Measurements from ENCODE around the gene SIAE. TPM values are rescaled to one million over a fixed set of nuclear protein-coding genes. Genes with fewer than 3 reads are reported as not detected.
A peak's percentile ranks its signal among the peaks of the same experiment; 100 is the strongest.

Gene SIAE
- polyA plus RNA-seq, 1 of the 3 experiments (the other 2 are of a cell fraction), result 27.9 TPM

DNA sequence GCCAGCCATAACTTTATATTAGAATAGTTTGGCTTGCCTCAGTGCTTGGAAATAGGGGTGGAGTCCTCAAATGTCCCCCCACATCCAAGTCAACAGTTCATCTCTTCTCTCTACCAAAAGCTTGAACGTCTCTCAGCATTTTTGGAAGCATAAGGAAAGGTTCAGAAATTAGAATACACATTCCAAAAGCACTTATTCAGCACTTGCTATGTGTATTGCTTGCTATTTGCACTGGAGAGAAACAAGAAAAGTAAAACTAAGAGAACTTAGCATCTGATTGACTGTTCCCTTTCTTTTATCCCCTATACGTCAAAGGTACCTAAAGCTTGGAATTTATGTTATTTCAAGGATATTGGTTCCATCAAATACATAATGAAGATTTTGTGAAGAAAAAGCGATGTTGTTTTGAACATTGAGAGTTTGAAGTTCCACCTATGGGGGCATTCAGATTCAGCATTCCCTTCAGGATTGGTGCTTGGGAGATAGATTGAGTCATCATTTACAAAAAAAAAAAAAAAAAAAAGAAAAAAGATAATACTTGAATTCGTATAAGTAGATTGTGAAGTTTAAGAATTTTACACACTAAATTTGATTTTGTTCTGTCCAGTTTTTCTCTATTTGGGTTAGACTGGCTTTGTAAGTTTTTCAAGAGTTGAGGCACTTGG is 49.5 kb downstream of the SIAE start:
- peak overlapping the region; percentile 95 to 98 for H3K4me3 ChIP-seq (ENCODE audit: low read depth in 2 of 2, low read length in 1 of 2)
- WGBS (ENCODE audit: low lambda C conversion rate), result 56% methylated on average over 4 of the region's 4 CpGs
- POLR2A ChIA-PET, result no interaction called here
- DNase-seq, result no peak
- no peak overlapping the region; the same call in 1 of the 2 replicates for H2AFZ ChIP-seq (ENCODE audit: low read depth)
- peaks cover 39 to 43% of the 10 kb centered on the region in 2 experiments for H3K36me3 ChIP-seq (replicated peaks in 1 of 2; ENCODE audit: control insufficient read depth in 1 of 2, insufficient read depth in 2 of 2, low read length in 1 of 2)
- peaks cover 45% of the 10 kb centered on the region for H3K79me2 ChIP-seq (ENCODE audit: insufficient read depth)
- no peaks in the 10 kb centered on the region for H3K9me2 ChIP-seq
- no peaks in the 10 kb centered on the region for H3K9me3 ChIP-seq
- peak overlapping the region; percentile 93 for H3K4me2 ChIP-seq
- peaks cover 5% of the 10 kb centered on the region for H3F3A ChIP-seq (replicated peaks; ENCODE audit: insufficient read depth)
- TF ChIP-seq FOXM1 (IDR thresholded peaks at IDR 0.05; ENCODE audit: low read depth), result no peak
- peaks cover 23% of the 10 kb centered on the region; the same call in 1 of the 2 replicates for H4K20me1 ChIP-seq (ENCODE audit: insufficient read depth)
- CTCF ChIA-PET, result interaction anchor here (1.0 to 2.4 kb wide), 7 partner anchors 10 to 252 kb away, joined by 3 to 13 read pairs (median 4); no protein-coding TSS in a partner anchor
- H3K27ac ChIP-seq (ENCODE audit: low read depth in 2 of 2, low read length in 1 of 2), result peak overlapping the region in 1 of 2 experiments; percentile 94; a peak in 2 of 4 replicates
- peaks cover 4 to 12% of the 10 kb centered on the region in 2 experiments; a peak in 3 of 4 replicates for H3K4me1 ChIP-seq (ENCODE audit: control insufficient read depth in 1 of 2, insufficient read depth in 2 of 2, low read depth in 1 of 2, low read length in 1 of 2)
- peaks cover 17% of the 10 kb centered on the region; the same call in 1 of the 2 replicates for H3K27me3 ChIP-seq (ENCODE audit: insufficient read depth)
- H3K9ac ChIP-seq, result peak overlapping the region; percentile 94

- Histone ChIP-seq H3K4me3 (ENCODE audit: low read depth in 2 of 2, low read length in 1 of 2) (peak within 1 kb of the TSS; percentile 95 to 98), H3K79me2 (ENCODE audit: insufficient read depth) (peaks cover 45% of the 10 kb centered on the region), H3K4me1 (ENCODE audit: control insufficient read depth in 1 of 2, insufficient read depth in 2 of 2, low read depth in 1 of 2, low read length in 1 of 2) (peaks cover 4 to 12% of the 10 kb centered on the region in 2 experiments; a peak in 3 of 4 replicates), H3K36me3 (replicated peaks in 1 of 2; ENCODE audit: control insufficient read depth in 1 of 2, insufficient read depth in 2 of 2, low read length in 1 of 2) (peaks cover 31 to 34% of the 10 kb centered on the region in 2 experiments), H3K4me2 (peak within 1 kb of the TSS; percentile 93), H3K9me3 (no peaks in the 10 kb centered on the region), H3K9ac (peak within 1 kb of the TSS; percentile 94), H3K27me3 (ENCODE audit: insufficient read depth) (peaks cover 17% of the 10 kb centered on the region; the same call in 1 of the 2 replicates), H3F3A (replicated peaks; ENCODE audit: insufficient read depth) (no peaks in the 10 kb centered on the region), H3K27ac (ENCODE audit: low read depth in 2 of 2, low read length in 1 of 2) (peak within 1 kb of the TSS; percentile 80 to 94), H4K20me1 (ENCODE audit: insufficient read depth) (peaks cover 23% of the 10 kb centered on the region; the same call in 1 of the 2 replicates), H3K9me2 (no peaks in the 10 kb centered on the region), H2AFZ (ENCODE audit: low read depth) (peak within 1 kb of the TSS; percentile 94)
- peak; percentile 96 for DNase-seq
- POLR2A ChIA-PET, result interaction anchor here (1.0 kb wide), 1 partner anchor 34 kb away, joined by 3 read pairs; no protein-coding TSS in a partner anchor
- 1% methylated on average over 37 of the region's 57 CpGs for WGBS (ENCODE audit: low lambda C conversion rate)
- CTCF ChIA-PET, result interaction anchor here (0.7 to 2.4 kb wide), 6 partner anchors 10 to 244 kb away, joined by 3 to 13 read pairs (median 4); no protein-coding TSS in a partner anchor
- no peak for TF ChIP-seq YY1 (IDR thresholded peaks at IDR 0.05; ENCODE audit: low read depth)
- no peak for TF ChIP-seq EP300 (IDR thresholded peaks at IDR 0.05; ENCODE audit: borderline replicate concordance in 1 of 2, low read depth in 1 of 2, low read length in 1 of 2)
- peak; percentile 63 for TF ChIP-seq NRF1 (IDR thresholded peaks at IDR 0.05; ENCODE audit: low read depth, low read length)
- peak; percentile 95 for TF ChIP-seq TAF1 (IDR thresholded peaks at IDR 0.05; ENCODE audit: borderline replicate concordance, low read depth, low read length)
- peak; percentile 69; the same call in 1 of the 2 replicates for TF ChIP-seq MXI1 (IDR thresholded peaks at IDR 0.05; ENCODE audit: low read depth, low read length)
- peak; percentile 48; the same call in 1 of the 2 replicates for TF ChIP-seq SIN3A (IDR thresholded peaks at IDR 0.05; ENCODE audit: borderline replicate concordance, low read depth, low read length)
- TF ChIP-seq GABPA (IDR thresholded peaks at IDR 0.05; ENCODE audit: low read depth), result peak; percentile 95
- peak; percentile 99 for TF ChIP-seq ELF1 (IDR thresholded peaks at IDR 0.05)
- TF ChIP-seq USF2 (IDR thresholded peaks at IDR 0.05; ENCODE audit: borderline replicate concordance, low read depth, low read length), result no peak
- no peak for TF ChIP-seq ZBTB33 (IDR thresholded peaks at IDR 0.05; ENCODE audit: borderline replicate concordance, low read depth)
- no peak for TF ChIP-seq SMC3 (IDR thresholded peaks at IDR 0.05; ENCODE audit: low read depth, low read length)
- TF ChIP-seq, protein P1, sequence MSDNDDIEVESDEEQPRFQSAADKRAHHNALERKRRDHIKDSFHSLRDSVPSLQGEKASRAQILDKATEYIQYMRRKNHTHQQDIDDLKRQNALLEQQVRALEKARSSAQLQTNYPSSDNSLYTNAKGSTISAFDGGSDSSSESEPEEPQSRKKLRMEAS (IDR thresholded peaks at IDR 0.05; ENCODE audit: low read depth), result peak; percentile 70
- TF ChIP-seq, protein P2, sequence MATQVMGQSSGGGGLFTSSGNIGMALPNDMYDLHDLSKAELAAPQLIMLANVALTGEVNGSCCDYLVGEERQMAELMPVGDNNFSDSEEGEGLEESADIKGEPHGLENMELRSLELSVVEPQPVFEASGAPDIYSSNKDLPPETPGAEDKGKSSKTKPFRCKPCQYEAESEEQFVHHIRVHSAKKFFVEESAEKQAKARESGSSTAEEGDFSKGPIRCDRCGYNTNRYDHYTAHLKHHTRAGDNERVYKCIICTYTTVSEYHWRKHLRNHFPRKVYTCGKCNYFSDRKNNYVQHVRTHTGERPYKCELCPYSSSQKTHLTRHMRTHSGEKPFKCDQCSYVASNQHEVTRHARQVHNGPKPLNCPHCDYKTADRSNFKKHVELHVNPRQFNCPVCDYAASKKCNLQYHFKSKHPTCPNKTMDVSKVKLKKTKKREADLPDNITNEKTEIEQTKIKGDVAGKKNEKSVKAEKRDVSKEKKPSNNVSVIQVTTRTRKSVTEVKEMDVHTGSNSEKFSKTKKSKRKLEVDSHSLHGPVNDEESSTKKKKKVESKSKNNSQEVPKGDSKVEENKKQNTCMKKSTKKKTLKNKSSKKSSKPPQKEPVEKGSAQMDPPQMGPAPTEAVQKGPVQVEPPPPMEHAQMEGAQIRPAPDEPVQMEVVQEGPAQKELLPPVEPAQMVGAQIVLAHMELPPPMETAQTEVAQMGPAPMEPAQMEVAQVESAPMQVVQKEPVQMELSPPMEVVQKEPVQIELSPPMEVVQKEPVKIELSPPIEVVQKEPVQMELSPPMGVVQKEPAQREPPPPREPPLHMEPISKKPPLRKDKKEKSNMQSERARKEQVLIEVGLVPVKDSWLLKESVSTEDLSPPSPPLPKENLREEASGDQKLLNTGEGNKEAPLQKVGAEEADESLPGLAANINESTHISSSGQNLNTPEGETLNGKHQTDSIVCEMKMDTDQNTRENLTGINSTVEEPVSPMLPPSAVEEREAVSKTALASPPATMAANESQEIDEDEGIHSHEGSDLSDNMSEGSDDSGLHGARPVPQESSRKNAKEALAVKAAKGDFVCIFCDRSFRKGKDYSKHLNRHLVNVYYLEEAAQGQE (IDR thresholded peaks at IDR 0.05; ENCODE audit: low read depth, low read length), result peak; percentile 42
- peak; percentile 61 for TF ChIP-seq CHD2 (IDR thresholded peaks at IDR 0.05; ENCODE audit: low read length, partially characterized antibody)
These were observed 50.7 kb downstream of the SIAE start, which contains the start of gene TBRG1 for GRCh38 chr11:124622531-124623451. Gene TBRG1, plus strand, starts transcription at chr11:124622864. Its CDS starts 220 bp downstream, at chr11:124623084.

All from SK-N-SH (cell line).